ENCODE results near the gene IL1R2.

The IL1R2 gene

DNA sequence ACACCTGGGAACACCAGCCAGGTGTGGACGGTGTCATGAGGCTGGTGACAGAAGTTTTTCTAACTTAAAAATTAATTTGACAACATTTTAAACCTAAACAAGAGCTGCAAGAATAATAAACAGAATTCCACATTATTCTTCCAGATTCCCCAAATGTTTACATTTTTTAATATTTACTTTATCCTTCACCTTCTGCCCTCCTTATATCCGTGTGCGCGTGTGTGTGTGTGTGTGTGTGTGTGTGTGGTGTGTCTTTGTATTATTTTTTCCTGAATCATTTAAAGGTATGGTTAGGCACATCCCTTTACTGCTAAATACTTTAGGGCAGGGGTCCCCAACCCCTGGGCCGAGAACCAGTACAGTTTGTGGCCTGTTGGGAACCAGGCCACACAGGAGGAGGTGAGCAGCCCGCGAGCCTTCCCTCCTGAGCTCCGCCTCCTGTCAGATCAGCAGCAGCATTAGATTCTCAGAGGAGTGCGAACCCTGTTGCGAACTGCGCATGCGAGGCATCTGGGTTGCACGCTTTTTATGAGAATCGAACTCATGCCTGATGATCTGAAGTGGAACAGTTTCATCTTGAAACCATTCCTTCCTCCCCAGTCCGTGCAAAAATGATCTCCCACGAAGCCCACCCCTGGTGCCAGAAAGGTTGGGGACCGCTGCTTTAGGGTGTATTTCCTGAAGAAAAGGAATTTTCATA, 16.4 kb upstream of the IL1R2 start:
- no peak for DNase-seq

DNA sequence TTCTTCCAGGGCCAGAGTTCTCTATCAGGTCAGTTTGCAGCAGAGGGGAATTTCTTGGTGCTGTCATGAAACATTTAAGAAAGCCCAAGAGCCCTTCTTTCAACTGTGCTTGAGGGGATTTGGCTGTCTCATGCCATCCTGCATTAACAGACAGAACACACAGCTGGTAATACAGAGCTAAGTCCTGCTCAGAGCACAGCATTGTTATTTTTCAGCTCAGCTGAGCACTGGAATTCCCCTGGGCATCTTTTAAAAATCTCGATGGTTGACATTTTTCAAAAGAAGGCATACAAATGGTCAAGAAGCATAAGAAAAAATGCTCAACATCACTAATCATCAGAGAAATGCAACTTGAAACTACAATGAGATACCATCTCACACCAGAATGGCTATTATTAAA, 14.9 kb upstream of the IL1R2 start:
- no peak for DNase-seq

DNA sequence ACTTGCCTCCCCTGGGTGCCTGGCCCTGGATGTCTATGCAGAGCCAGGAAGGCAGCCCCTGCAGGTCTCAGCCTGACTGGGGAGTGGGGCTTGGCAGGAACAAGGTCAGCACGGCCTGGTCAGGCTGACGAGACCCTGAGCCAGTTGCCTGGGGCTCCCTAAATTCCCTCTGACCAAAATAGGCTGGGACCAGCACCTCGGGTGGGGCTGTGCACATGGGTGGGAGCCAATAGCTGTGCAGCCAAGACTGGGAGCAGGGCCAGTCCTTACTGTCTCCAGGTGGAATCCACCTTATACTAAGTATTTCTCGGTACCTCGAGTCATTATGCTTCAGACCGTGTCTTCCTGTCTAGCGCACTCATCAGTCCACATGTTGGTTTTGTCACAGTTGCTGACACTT, 11.4 kb upstream of the IL1R2 start:
- no peak for DNase-seq

DNA sequence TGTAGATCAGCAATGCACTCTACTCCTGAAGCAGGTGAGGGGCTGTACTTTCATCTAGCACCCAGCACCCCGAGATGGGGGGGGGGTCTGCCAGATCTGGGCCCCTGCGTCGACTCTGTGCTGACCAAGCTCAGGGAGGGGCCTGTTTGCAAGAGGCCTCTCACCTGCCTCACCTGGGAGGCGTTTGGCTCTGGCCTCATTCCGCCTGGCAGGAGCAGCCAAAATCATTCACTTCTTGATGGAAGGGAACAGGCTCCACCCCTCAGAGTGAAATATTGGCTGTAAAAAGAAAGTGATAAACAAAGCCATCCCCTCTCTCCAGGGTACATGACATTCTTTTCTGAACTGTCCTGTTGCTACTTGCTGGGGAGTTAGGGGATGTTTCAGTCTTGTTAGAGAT, 10.7 kb upstream of the IL1R2 start:
- no peak for DNase-seq

DNA sequence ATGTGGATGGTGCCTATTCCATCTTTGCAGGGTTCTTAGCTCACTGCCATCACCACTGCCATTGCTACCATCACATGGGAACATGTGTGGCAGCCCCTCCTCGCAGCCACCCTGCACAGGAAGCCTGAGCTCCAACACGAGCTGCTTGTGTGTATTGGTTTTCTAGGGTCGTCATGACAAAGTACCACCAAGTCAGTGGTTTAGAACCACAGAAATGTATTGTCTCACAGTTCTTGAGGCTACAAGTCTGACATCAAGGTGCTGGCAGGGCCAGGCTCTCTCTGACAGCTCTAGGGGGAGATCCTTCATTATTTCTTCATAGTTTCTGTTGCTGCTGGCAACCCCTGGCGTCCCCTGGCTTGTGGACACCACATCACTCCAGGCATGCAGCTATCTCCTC, 10.3 kb upstream of the IL1R2 start:
- DNase-seq = no peak

DNA sequence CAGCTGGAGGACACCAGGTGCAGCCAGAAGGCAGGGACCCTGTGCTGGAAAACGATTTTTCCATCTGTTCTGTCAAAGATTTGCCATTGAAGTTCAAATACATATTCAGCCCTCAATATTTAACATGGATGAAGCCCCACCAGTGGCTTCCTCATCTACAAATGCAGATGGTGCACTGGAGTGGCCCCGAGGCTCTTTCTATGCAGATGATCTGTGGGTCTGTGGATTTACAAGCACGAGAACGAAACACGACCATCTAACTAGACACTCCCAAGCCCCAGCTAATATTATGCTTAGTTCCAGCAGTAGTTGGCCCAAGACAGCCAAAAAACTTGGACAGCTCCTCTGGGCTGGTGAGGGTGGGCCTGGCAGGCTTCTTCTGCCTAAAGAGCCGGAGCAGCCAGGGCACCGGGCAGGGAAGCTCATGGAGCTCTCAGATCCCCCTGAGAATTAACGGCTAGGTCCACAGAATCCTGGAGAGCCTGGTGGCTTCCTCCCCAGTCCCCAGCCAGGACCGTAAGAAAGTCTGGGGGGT, 9.2 kb upstream of the IL1R2 start:
- DNase-seq = no peak

DNA sequence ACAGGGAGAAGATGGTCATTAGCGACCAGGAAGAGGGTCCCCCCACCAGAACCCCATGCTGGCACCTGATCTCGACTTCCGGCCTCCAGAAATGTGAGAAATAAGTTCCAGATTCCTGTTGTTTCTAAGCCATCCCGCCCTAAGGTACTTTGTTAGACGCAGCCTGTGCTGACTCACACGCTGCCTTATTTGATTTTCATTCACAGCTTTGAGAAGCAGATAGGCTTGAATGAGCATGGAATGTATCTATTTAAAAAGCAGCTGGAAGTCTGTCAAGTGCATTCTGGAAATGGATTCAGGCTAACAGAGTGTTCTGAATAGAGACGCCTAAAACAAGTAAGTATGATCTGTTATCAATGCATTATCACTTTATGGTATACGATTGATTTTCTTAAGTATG, 8.3 kb upstream of the IL1R2 start:
- no peak for DNase-seq

DNA sequence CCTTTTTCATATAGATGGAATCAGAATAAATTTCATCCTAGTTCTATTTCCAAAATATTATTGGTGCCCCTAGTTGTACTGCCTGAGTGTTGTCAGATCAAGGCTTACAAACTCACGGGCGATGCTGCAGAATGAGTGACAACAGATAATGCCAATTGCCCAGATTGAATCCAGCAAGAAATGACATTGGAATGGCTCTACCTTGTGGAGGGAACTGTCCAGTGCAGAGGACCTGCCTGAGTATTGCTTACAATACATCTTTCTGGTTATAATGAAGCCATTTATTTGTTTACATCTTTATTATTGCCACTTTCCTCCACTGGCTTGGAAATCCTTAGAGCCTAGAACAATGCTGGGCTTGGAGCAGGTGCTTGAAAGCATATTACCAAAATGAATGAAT, 7.8 kb upstream of the IL1R2 start:
- no peak for DNase-seq

DNA sequence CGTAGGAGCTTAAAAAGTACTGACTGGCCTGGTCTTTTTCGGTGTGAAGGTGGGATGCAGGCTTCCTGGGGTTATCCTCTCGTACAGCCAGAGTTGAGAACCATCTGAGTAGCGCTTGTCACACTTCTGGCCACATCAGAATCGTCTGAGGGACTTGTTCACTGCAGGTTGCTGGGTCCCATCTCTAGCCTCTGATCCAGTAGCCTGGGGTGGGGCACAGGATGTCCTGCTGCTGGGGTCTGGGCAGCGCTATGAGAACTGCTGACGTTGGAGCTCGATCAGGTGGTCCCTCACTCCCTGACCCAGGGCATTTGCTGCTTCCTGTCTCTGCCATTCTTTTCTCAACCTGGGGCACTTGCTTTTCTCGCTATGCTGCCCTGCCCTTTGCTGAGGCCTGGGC, 7.1 kb upstream of the IL1R2 start:
- no peak for DNase-seq

DNA sequence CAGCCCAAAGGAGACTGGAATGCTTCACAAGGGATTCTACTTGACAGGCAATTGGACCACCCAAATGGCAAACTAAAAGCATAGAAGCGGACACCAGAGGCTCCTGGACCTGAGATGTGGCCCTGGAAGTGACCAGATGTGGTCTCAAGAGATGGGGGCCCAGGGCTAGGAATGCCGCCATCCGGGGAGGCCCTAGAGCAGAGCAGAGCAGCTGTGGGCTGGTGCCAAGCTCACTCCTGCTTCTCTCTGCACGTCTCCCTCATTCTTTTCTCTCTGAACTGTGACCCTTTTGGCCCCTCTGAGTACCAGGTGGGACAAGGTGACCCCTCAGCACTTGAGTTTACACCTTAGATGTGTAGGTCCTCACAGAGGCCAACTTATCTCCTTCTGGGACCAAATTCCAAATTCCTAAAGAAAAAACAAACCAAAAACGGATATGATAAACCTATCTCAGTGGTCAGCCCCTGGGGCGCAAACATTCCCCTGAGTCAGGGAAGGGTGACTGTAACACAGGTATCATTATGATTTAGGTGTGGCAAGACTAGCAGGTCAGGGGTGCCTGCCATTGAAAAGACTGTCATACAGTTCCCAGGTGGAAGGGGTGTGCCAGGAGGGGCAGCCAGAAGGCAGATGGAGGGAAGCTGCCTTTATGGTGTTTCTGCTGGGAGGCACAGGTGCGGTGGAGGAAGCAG, 6.5 kb upstream of the IL1R2 start:
- no peak for DNase-seq

DNA sequence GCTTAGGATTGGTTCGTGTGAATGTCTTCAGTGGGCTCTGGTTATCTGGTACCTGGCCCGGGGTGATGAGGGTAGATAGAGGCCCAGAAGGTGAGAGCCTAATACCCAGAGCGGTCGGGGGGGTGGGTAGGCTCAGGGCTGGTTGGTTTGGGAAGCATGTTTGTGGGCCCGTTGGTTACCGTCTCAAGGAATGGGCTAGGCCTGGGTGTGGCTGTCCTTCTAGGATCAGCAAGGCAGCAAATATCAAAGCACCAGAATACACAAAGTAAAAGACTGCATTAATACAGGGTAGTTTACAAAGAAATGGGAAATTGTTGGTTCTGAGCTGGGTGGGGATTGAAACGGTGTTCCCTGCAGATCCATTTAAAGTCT, 6.0 kb upstream of the IL1R2 start:
- no peak for DNase-seq

DNA sequence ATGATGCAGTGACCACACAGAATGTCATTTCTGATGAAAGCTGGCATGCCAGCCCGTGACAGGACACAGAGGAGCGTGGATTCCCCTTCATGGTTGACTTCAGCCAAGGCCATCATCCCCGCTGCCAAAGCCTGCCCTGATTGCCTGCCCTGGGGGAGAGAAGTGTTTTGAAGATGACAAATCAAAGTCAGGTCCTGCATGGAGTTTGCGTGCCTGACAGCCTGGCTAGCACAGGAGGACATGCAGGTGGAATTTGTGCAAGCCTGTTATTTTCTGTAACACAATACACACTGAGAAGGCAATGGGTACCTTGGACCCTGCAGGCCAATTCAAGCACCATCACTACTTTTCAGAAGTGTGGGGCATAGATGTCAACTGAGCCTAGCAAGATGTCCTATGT, 5.4 kb upstream of the IL1R2 start:
- DNase-seq = no peak

DNA sequence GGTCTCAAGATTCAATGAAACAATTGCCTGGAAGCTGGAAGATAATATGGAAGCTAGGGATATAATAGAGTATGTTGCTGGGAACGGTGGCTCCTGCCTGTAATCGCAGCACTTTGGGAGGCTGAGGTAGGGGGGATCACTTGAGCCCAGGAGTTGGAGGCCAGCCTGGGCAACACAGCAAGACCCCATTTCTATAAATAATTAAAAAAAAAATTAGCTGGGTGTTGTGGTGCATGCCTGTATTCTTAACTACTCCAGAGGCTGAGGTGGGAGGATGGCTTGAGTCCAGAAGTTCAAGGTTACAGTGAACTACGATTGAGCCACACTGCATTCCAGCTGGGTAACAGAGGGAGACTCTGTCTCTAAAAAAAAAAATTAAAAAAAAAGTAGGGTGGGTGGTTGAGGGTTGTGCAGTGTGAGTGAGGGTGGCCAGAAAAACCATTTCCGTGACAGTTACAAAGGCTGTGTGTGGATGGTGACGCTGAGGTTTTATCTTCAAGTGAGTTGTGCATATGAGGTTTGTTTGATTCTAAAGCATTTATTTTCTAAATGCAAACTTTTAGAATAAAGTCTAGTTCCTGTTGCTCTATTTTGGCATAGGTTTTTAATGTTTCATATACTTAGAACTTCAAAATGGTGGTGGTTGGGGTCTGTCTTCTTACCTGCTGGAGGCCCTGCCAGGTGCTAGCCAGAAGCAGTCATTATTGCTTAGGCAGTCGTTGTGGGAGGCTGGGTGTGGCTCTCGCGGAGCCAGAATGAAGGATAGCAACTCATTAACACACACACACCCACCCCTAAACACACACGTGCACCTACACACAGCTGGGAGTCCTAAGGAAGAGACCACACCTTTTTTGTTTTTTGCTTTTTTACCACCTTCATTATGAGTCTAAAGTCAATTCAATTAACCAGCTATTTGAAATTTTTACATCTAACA, 4.7 kb upstream of the IL1R2 start:
- DNase-seq = no peak

DNA sequence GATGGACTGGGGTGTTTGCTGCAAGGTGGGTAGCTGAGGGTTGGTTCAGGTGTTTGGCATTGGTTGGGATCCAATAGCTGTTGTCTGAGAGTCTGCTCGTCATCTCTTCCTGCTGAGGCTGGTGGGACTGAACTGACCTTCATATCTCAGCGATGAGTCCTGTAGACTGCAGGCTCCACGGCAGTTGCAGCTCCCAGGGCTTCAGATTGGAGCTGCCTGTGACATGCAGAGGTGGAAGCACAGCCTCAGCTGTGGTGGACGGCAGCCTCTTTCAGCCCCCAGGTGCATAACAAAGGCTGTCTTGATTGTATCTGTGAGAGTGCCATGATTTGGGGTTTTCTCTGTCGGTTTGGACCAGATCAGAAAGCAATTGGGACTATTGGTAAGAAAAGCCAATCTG, 3.9 kb upstream of the IL1R2 start:
- DNase-seq = no peak

DNA sequence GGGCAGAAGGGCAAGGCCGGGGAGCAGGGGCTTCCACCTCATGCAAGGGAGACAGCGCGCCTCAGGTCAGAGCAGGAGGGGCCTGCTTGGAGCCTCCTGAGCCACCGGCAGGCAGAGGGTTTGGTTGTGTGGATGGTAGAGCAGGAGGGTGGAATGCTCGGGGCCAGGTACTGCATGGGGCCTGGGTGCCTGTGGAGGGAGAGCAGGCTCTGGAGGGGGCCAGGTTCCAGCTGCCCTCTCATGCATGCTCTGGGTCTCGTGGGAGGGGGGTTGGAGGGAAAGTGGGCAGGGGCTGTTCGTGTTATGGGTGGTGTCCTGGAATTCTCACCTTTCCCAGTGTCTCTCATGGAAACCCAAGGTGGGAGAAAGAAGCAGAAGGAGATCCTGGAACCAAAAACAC, 3.2 kb upstream of the IL1R2 start:
- no peak for DNase-seq

DNA sequence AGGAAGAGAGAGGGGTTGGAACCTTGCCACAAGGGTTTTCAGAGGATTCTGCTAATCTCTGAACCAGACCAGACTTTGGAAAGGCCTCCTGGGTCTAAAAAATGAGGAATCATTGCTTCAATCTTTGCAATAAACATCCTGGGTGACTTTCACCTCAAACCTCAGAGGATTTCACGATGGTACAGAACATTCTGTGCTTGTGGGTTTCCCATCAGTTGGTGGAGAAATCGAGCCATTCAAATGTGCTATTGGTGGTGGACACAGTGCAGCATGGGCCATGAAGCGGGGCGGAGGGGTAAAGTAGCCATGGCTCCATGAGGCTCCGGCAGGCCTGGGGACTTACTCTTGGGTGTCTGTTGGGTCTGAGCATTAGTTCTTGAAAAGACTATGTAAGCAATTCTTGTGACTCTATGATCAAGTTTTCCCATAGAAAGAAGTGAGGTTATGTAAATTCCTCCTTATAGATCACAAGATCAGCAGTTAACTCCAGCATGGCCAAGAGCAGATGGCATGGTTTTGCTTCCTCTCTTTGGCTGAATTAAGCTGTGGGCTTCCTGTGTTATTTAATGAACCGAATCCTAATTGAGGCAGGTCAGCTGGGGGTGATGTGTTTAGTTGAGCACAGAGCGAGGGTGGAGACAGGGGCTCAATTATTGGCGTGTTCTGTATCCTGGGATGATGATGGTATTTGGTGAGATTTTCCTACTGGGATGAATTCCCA, 1.9 kb upstream of the IL1R2 start:
- no peak for DNase-seq

DNA sequence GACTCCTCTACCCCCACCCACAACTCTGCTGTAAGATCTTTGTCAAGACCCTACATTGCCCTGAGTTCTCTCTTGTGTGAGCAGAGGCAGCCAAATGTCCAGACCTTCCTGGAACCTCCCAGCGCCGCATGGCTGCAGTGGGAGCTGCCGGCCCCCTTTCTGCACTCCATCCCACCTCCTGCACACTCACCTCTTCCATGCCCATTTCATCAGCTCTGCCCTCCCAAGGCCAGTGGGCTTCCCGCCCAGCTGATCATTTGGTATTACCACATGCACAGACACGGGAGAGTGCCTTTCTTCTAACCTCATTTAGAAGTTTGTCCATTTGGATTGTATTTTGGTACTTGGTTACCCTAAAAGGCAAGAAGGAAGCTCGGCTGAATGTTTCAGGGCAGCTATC, 2.0 kb downstream of the IL1R2 start:
- DNase-seq = no peak

DNA sequence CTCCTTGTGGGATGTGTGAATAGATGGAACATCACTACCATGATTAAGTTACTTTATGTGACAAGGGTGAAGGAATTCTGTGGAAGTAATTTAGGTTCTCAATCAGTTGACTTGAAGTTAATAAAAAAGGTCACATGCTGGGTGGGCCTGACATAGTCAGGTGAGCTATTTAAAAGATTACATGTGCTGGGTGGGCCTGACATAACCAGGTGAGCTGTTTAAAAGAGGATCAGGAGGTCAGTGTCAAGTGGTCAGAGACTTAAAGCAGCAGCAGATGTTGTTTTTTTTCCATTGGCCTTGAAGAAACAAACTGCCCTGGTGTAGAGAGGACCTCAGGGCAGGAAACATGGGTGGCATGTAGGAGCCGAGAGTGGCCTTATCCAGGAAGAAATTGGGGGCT, 3.3 kb downstream of the IL1R2 start:
- no peak for DNase-seq

DNA sequence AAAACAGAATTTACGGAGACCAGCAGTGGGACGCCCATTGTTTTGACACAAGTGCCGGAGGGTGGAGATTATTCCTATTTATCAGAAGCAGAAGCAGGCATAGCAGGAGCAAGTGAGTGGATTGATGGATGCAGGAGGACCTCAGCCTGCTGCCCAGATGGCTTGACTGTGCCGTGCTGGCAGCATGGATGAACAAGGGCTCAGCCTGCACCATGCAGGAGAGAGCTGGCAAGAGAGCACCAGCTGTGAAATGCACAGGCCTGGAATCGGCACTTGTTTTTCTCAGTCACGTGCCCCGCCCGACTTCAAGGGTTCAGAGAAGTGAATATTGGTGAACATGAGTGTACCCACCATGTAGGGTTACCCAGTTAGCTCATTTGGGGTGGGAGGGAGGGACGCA, 4.0 kb downstream of the IL1R2 start:
- DNase-seq = no peak

DNA sequence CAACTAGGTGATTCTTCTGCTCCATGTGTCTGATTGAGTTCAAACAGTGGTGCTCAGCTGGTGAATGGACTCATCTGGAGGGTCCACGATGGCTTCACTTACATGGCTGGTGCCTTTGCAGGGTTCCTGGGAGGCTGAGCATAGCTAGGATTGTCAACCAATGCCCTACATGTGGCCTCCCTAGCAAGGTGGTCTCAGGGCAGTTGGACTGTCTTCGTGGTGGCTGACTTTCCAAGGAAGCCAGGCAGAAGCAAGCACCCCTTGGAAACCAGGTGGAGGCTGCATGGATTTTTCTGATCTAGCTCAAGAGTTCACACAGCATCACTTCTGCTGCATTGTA, 6.8 kb downstream of the IL1R2 start:
- DNase-seq = no peak

DNA sequence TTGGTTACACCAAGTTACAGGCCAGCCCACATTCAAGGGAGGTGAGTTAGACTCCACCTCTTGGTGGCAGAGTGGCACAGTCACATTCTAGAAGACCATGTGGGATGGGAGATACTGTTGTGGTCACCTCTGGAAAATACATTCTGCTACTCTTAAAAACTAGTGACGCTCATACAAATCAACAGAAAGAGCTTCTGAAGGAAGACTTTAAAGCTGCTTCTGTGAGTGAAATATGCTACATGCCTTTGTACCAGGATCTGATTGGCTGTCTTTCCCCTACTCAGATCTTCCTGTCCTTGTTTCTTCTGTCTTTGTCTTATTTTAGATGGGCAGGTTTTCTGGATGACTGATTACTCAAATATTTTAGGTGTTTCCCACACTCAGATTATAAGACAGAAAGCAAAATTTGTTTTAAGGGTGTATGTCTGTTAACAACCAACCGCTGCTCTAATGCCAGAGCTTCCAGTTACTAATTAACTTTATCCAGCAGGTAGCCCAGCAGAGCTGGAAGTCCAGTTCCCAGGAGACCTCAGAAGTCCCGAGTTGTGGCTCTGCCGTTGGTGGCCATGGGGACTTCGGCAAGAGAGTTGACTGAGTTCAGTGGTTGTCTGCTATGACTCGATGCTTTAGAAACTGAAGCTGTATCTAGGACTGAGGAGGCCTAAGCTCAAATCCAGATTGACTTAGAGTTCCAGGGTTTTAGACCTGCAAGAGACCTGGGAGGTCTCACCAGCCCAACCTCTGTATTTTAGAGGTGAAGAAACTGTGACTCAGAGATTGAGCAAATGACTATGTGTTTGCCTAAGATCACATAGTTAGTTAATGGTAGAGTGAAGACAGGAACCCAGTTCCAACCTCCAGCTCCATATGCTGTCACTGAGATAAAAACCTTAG, 7.4 kb downstream of the IL1R2 start:
- DNase-seq = no peak

DNA sequence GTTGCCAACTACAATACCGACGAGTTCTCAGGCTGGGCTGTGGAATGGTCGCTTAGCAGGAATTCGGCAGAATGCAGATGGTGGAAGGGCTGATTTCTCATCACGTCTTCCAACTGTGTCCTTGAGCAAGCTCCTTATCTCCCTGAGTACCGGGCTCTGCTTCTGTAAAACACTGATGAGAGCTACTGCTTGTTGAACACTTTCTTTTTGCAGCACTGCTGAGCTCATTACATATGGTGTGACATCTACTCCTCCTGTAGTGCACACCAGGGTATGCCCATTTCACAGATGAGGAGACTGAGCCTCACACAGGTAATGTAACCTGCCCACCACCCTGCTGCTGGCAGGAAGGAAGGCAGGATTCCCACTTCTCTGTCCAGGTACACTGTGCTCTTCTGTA, 8.3 kb downstream of the IL1R2 start:
- DNase-seq = no peak
